ENCODE results near the gene PEX7.

DNA sequence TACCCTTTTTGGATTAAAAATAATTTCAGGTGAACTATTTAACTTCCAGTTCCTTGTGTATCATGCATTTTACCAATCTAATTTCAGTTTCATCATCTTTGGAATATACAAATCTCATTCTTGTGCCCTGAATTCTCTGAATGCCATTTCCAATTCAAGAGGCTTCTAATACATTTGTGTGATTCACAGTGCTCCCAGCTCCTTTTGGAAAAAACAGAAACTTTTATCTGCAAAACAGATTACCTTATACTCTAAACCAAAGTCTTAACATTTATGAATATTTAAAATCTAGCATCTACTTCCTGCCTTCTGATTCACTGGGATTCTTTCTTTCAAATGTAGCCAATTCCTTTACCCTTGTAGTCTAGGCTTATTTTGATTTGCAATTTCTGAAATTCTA is 11.1 kb upstream of the PEX7 start:
- TF ChIP-seq CTCF (IDR thresholded peaks at IDR 0.05) (no peak), ZFX (IDR thresholded peaks at IDR 0.05; ENCODE audit: borderline replicate concordance) (no peak)
